Tibial nerve (tissue), 4 donors: ENCODE measurements around the gene CSF1R. TPM values are rescaled to one million over a fixed set of nuclear protein-coding genes. Genes with fewer than 3 reads are reported as not detected.

Source experiments
- DNase-seq, 2 donors: peaks; one replicate each; pipeline ENCODE4 v3.0.0-alpha.2; 2019; ENCODE audit warnings: low spot score in 2 of 2
- H3K27ac ChIP-seq, 4 donors: fragments of 200-600 bp; sonication (generic) in 3 of 4; one replicate each; pipeline ENCODE4 v1.5.1; 2017 to 2019; ENCODE audit warnings: mild to moderate bottlenecking in 1 of 4
- H3K27me3 ChIP-seq, 2 donors: fragments of 200-600 bp; sonication (generic) in 1 of 2; one replicate each; pipeline versions ENCODE4 v1.5.1 to v1.6.0; 2017 to 2019
- H3K36me3 ChIP-seq, 3 donors: fragments of 200-600 bp; sonication (generic); one replicate each; pipeline ENCODE4 v1.5.1; 2018 to 2019
- H3K4me1 ChIP-seq, 4 donors: fragments of 200-600 bp; sonication (generic) in 3 of 4; one replicate each; pipeline ENCODE4 v1.5.1; 2017 to 2019
- H3K4me3 ChIP-seq, 4 donors: fragments of 200-600 bp; sonication (generic) in 3 of 4; one replicate each; pipeline ENCODE4 v1.5.1; 2017 to 2019; ENCODE audit warnings: mild to moderate bottlenecking in 1 of 4, moderate library complexity in 1 of 4
- H3K9me3 ChIP-seq, 4 donors: fragments of 200-600 bp; sonication (generic) in 3 of 4; one replicate each; pipeline ENCODE4 v1.5.1; 2017 to 2019
- CTCF ChIP-seq, 5 experiments: fragments of 200-600 bp in 3 of 5; fragments of 450-650 bp in 2 of 5; sonication (generic) in 3 of 5; IDR thresholded peaks; one replicate each; pipeline ENCODE4 v1.5.1; 2016 to 2019; ENCODE audit warnings: antibody characterized with exemption in 5 of 5, mild to moderate bottlenecking in 3 of 5, moderate library complexity in 2 of 5
- EP300 ChIP-seq, 2 donors: sonication (generic); formaldehyde crosslinking; IDR thresholded peaks; one replicate each; pipeline ENCODE4 v1.6.1; 2017; ENCODE audit warnings: antibody characterized with exemption in 2 of 2, mild to moderate bottlenecking in 1 of 2
- POLR2A ChIP-seq, 2 donors: fragments of 450-650 bp; IDR thresholded peaks; one replicate each; pipeline ENCODE4 v1.6.1; 2017; ENCODE audit warnings: antibody characterized with exemption in 2 of 2, mild to moderate bottlenecking in 2 of 2, moderate library complexity in 2 of 2
- WGBS, 2 donors: methylation state at CpG; one replicate each; pipeline ENCODE4 v1.1.5; 2018; 5-methylcytosine and 5-hydroxymethylcytosine counted together
- total RNA-seq, 4 donors: library from RNA; depleted of rRNA; stranded (reverse); fragments of >200 nt; gene quantifications; one replicate each; pipeline ENCODE4 v1.1.0, GENCODE V29; 2016

Gene CSF1R
- total RNA-seq, 4 donors from 2014 or later, result 35.4 to 57.9 (median 45.3) TPM

- H3K4me3 ChIP-seq, result no peak overlapping the region
- 92% methylated on average over 5 of the region's 5 CpGs for WGBS, 2 donors
- no peaks in the 10 kb centered on the region for H3K9me3 ChIP-seq
- TF ChIP-seq EP300 (IDR thresholded peaks at IDR 0.05) (no peak), CTCF (IDR thresholded peaks at IDR 0.05) (no peak), POLR2A (IDR thresholded peaks at IDR 0.05) (no peak)
- no peaks in the 10 kb centered on the region for H3K27me3 ChIP-seq
- peaks cover 0 to 5% (median 0%) of the 10 kb centered on the region in 4 donors for H3K4me1 ChIP-seq
- no peak overlapping the region for H3K27ac ChIP-seq
- H3K36me3 ChIP-seq, result no peaks in the 10 kb centered on the region
- DNase-seq, result no peak
Measured at GRCh38 chr5:150073086-150073625, 13.2 kb downstream of the CSF1R start.

GRCh38 chr5:150070821-150071220 is 15.5 kb downstream of the CSF1R start:
- no peaks in the 10 kb centered on the region for H3K36me3 ChIP-seq
- peaks cover 0 to 5% (median 0%) of the 10 kb centered on the region in 4 donors for H3K4me1 ChIP-seq
- DNase-seq, result no peak
- 78 to 84% methylated on average over 3 of the region's 3 CpGs for WGBS, 2 donors
- H3K9me3 ChIP-seq, result no peaks in the 10 kb centered on the region
- H3K27me3 ChIP-seq, result no peaks in the 10 kb centered on the region
- no peak overlapping the region for H3K4me3 ChIP-seq
- H3K27ac ChIP-seq, result no peak overlapping the region
- TF ChIP-seq CTCF (IDR thresholded peaks at IDR 0.05) (no peak), POLR2A (IDR thresholded peaks at IDR 0.05) (no peak), EP300 (IDR thresholded peaks at IDR 0.05) (no peak)

- no peak overlapping the region for H3K4me3 ChIP-seq
- no peaks in the 10 kb centered on the region for H3K9me3 ChIP-seq
- no peak overlapping the region for H3K27ac ChIP-seq
- WGBS, 2 donors, result 83 to 85% methylated on average over 24 to 25 of the region's 25 CpGs
- no peak for DNase-seq
- no peaks in the 10 kb centered on the region for H3K36me3 ChIP-seq
- TF ChIP-seq CTCF (IDR thresholded peaks at IDR 0.05), result no peak
- TF ChIP-seq POLR2A (IDR thresholded peaks at IDR 0.05), result no peak
- TF ChIP-seq EP300 (IDR thresholded peaks at IDR 0.05), result no peak
- H3K27me3 ChIP-seq, result no peaks in the 10 kb centered on the region
- H3K4me1 ChIP-seq, result peaks cover 0 to 11% (median 2%) of the 10 kb centered on the region in 4 donors
Measured at GRCh38 chr5:150069672-150070627, 16.4 kb downstream of the CSF1R start.

- no peak for TF ChIP-seq CTCF (IDR thresholded peaks at IDR 0.05)
- TF ChIP-seq EP300 (IDR thresholded peaks at IDR 0.05), result no peak
- TF ChIP-seq POLR2A (IDR thresholded peaks at IDR 0.05), result no peak
- peaks cover 0 to 19% (median 2%) of the 10 kb centered on the region in 4 donors for H3K4me1 ChIP-seq
- no peak for DNase-seq
- H3K27me3 ChIP-seq, result no peaks in the 10 kb centered on the region
- no peak overlapping the region for H3K27ac ChIP-seq
- no peaks in the 10 kb centered on the region for H3K9me3 ChIP-seq
- H3K4me3 ChIP-seq, result no peak overlapping the region
- 69 to 80% methylated on average over 12 of the region's 12 CpGs for WGBS, 2 donors
- H3K36me3 ChIP-seq, result no peaks in the 10 kb centered on the region
Measured at GRCh38 chr5:150068961-150069645, 17.3 kb downstream of the CSF1R start.
